Mammary epithelial cell (primary cell): Measurements from ENCODE around the gene E2F1.

Experiments used
- CTCF ChIP-seq, 2 donors: IDR thresholded peaks in 1 of 2; conservative IDR thresholded peaks in 1 of 2; 2 replicates each; pipeline ENCODE4 v1.5.1; 2011 to 2012; ENCODE audit warnings: inconsistent platforms in 2 of 2, low read length in 2 of 2, mild to moderate bottlenecking in 2 of 2, control low read depth in 1 of 2, low read depth in 1 of 2; ENCODE audit not compliant: insufficient read depth in 1 of 2; ENCODE audit errors: extremely low read depth in 1 of 2
- EZH2 ChIP-seq: IDR thresholded peaks from 2 replicates; pipeline ENCODE4 v1.6.1; 2012; ENCODE audit warnings: low read length, inconsistent platforms, borderline replicate concordance

- TF ChIP-seq CTCF (conservative IDR thresholded peaks at IDR 0.05 in 1 of 2, IDR thresholded peaks at IDR 0.05 in 1 of 2; ENCODE audit: extremely low read depth in 1 of 2, insufficient read depth in 1 of 2, low read depth in 1 of 2, low read length in 2 of 2), result no peak
- no peak for TF ChIP-seq EZH2
Measured at GRCh38 chr20:33664762-33665144, 21.4 kb downstream of the E2F1 start.
